Left ventricle myocardium inferior (tissue), 1 donor: Measurements from ENCODE around the gene CCR5AS.

Source experiments
- DNase-seq: peaks from one replicate; pipeline ENCODE4 v3.0.0-alpha.2; 2020
- H3K27ac ChIP-seq: fragments of 200-600 bp; replicated peaks from 2 replicates; pipeline ENCODE4 v1.8.0; 2021
- H3K27me3 ChIP-seq: fragments of 200-600 bp; 2 replicates; pipeline ENCODE4 v1.8.0; 2021; ENCODE audit warnings: low read depth
- H3K36me3 ChIP-seq: fragments of 200-600 bp; 2 replicates; pipeline ENCODE4 v1.8.0; 2021
- H3K4me1 ChIP-seq: fragments of 200-600 bp; 2 replicates; pipeline ENCODE4 v1.8.0; 2021
- H3K4me3 ChIP-seq: fragments of 200-600 bp; 2 replicates; pipeline ENCODE4 v1.8.0; 2021; ENCODE audit warnings: mild to moderate bottlenecking, moderate library complexity
- H3K9me3 ChIP-seq: fragments of 200-600 bp; replicated peaks from 2 replicates; pipeline ENCODE4 v1.8.0; 2021
- CTCF ChIP-seq: fragments of 200-600 bp; IDR thresholded peaks from 2 replicates; pipeline ENCODE4 v1.8.0; 2021; ENCODE audit warnings: antibody characterized with exemption, mild to moderate bottlenecking, borderline replicate concordance
- intact Hi-C: fragments of 100-400 bp; cut with micrococcal nuclease; formaldehyde crosslinking; loops from one replicate; pipeline ENCODE4 v1.11.0; 2022
- donor health status: DM: no; HTN: yes; CAD: no; lungs with severe emphysema.

Gene CCR5AS

GRCh38 chr3:46406788-46407611 is at the start of gene CCR5AS, which contains the start of gene CCRL2:
TSS of gene CCR5AS (minus strand) at chr3:46407066.
TSS of gene CCRL2 (plus strand) at chr3:46407259. CDS start at chr3:46408080, 821 bp downstream.
- peak within 1 kb of the TSS; percentile 60 for H3K4me3 ChIP-seq
- intact Hi-C loops = no loop called here
- H3K9me3 ChIP-seq = no peaks in the 10 kb centered on the region
- no peaks in the 10 kb centered on the region for H3K36me3 ChIP-seq
- H3K4me1 ChIP-seq = peaks cover 75% of the 10 kb centered on the region
- H3K27ac ChIP-seq = peak within 1 kb of the TSS; percentile 84
- DNase-seq = peak; percentile 45
- TF ChIP-seq CTCF = no peak
- no peaks in the 10 kb centered on the region for H3K27me3 ChIP-seq

- intact Hi-C loops = no loop called here
- Histone ChIP-seq H3K27me3 (no peaks in the 10 kb centered on the region), H3K27ac (no peak overlapping the region), H3K36me3 (peaks cover 16% of the 10 kb centered on the region), H3K4me1 (no peaks in the 10 kb centered on the region), H3K9me3 (no peaks in the 10 kb centered on the region), H3K4me3 (no peak overlapping the region)
- no peak for DNase-seq
- no peak for TF ChIP-seq CTCF
Measured at GRCh38 chr3:46456118-46456517, 49.3 kb upstream of the CCR5AS start.

GRCh38 chr3:46455231-46456115 is 48.6 kb upstream of the CCR5AS start:
- Histone ChIP-seq H3K36me3 (peaks cover 21% of the 10 kb centered on the region), H3K4me1 (no peaks in the 10 kb centered on the region), H3K27ac (no peak overlapping the region), H3K27me3 (no peaks in the 10 kb centered on the region), H3K4me3 (no peak overlapping the region), H3K9me3 (no peaks in the 10 kb centered on the region)
- TF ChIP-seq CTCF = no peak
- intact Hi-C loops = no loop called here
- DNase-seq = no peak

GRCh38 chr3:46454606-46455005 is 47.7 kb upstream of the CCR5AS start:
- H3K4me1 ChIP-seq = peaks cover 5% of the 10 kb centered on the region
- H3K27me3 ChIP-seq = no peaks in the 10 kb centered on the region
- H3K27ac ChIP-seq = no peak overlapping the region
- H3K4me3 ChIP-seq = no peak overlapping the region
- no peak for DNase-seq
- no peak for TF ChIP-seq CTCF
- H3K9me3 ChIP-seq = no peaks in the 10 kb centered on the region
- intact Hi-C loops = no loop called here
- H3K36me3 ChIP-seq = peaks cover 16% of the 10 kb centered on the region

GRCh38 chr3:46454209-46454595 is 47.3 kb upstream of the CCR5AS start:
- H3K4me3 ChIP-seq = no peak overlapping the region
- intact Hi-C loops = no loop called here
- no peak for DNase-seq
- no peak for TF ChIP-seq CTCF
- H3K9me3 ChIP-seq = no peaks in the 10 kb centered on the region
- H3K36me3 ChIP-seq = peaks cover 16% of the 10 kb centered on the region
- H3K27me3 ChIP-seq = no peaks in the 10 kb centered on the region
- H3K4me1 ChIP-seq = peaks cover 5% of the 10 kb centered on the region
- H3K27ac ChIP-seq = no peak overlapping the region
